ENCODE results near the gene CCNA2. TPM values are rescaled to one million over a fixed set of nuclear protein-coding genes. Genes with fewer than 3 reads are reported as not detected.
A peak's percentile ranks its signal among the peaks of the same experiment; 100 is the strongest.

CCNA2 gene
- 0.79 and 1.4 TPM in 2 replicates for total RNA-seq

DNA sequence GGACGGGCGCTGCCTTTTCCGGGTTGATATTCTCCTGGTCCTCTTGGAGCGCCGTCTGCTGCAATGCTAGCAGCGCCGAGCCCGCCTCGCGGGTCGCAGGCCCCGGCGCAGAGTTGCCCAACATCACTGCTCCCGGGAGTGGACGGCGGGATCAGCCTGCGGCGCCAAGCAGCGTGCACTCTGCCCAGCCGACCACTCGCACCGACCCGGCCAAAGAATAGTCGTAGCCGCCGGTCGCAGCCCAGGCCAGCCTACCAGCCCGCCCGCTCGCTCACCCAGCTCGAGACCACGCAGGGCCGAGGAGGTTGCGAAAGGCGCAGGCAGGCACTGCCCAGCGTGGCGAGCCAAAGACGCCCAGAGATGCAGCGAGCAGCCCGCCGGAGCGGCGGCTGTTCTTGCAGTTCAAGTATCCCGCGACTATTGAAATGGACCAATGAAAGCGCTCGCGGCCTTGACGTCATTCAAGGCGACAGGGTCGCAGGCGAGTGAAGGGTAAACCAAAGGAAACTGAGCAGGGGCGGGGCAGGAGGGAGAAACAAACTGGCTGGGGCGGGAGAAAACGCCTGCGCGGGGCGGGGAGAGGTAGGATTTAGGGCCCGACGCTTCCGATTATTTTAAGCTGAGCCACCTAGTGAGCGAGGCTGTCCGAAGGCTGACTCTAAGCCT lies at the start of gene CCNA2:
TSS of gene CCNA2 (minus strand) at position 379 of the 666 bp plus-strand sequence. CDS start at position 124, 255 bp downstream.
- DNase-seq (ENCODE audit: low read depth): peak; percentile 93
- no peaks in the 10 kb centered on the region for H3K27me3 ChIP-seq (ENCODE audit: control insufficient read depth, insufficient read depth, low read length)
- H3K4me3 ChIP-seq (ENCODE audit: low read depth, low read length): peak within 1 kb of the TSS; percentile 66
- peaks cover 2% of the 10 kb centered on the region for H3K36me3 ChIP-seq (ENCODE audit: control insufficient read depth, insufficient read depth, low read length)
- TF ChIP-seq, protein P1, sequence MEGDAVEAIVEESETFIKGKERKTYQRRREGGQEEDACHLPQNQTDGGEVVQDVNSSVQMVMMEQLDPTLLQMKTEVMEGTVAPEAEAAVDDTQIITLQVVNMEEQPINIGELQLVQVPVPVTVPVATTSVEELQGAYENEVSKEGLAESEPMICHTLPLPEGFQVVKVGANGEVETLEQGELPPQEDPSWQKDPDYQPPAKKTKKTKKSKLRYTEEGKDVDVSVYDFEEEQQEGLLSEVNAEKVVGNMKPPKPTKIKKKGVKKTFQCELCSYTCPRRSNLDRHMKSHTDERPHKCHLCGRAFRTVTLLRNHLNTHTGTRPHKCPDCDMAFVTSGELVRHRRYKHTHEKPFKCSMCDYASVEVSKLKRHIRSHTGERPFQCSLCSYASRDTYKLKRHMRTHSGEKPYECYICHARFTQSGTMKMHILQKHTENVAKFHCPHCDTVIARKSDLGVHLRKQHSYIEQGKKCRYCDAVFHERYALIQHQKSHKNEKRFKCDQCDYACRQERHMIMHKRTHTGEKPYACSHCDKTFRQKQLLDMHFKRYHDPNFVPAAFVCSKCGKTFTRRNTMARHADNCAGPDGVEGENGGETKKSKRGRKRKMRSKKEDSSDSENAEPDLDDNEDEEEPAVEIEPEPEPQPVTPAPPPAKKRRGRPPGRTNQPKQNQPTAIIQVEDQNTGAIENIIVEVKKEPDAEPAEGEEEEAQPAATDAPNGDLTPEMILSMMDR (IDR thresholded peaks at IDR 0.05; ENCODE audit: insufficient read depth, low read length, severe bottlenecking): no peak
- no peak for FAIRE-seq

GRCh38 chr4:121869841-121870822 lies 46.4 kb upstream of the CCNA2 start, which contains the start of gene BBS7:
BBS7 (minus strand) TSS chr4:121870474; CDS start chr4:121870313, 161 bp downstream.
- peaks cover 1% of the 10 kb centered on the region for H3K36me3 ChIP-seq (ENCODE audit: control insufficient read depth, insufficient read depth, low read length)
- no peak for FAIRE-seq
- DNase-seq (ENCODE audit: low read depth): peak; percentile 90
- TF ChIP-seq, protein P1 (IDR thresholded peaks at IDR 0.05; ENCODE audit: insufficient read depth, low read length, severe bottlenecking): no peak
- no peaks in the 10 kb centered on the region for H3K27me3 ChIP-seq (ENCODE audit: control insufficient read depth, insufficient read depth, low read length)
- peak within 1 kb of the TSS; percentile 82 for H3K4me3 ChIP-seq (ENCODE audit: low read depth, low read length)

GRCh38 chr4:121863799-121864198 lies 40.1 kb upstream of the CCNA2 start:
- Histone ChIP-seq H3K36me3 (ENCODE audit: control insufficient read depth, insufficient read depth, low read length) (peaks cover 4% of the 10 kb centered on the region), H3K27me3 (ENCODE audit: control insufficient read depth, insufficient read depth, low read length) (no peaks in the 10 kb centered on the region), H3K4me3 (ENCODE audit: low read depth, low read length) (no peak overlapping the region)
- TF ChIP-seq, protein P1 (IDR thresholded peaks at IDR 0.05; ENCODE audit: insufficient read depth, low read length, severe bottlenecking): no peak
- FAIRE-seq (no peak), DNase-seq (ENCODE audit: low read depth) (no peak)

GRCh38 chr4:121861426-121861825 lies 37.7 kb upstream of the CCNA2 start:
- no peak for FAIRE-seq
- Histone ChIP-seq H3K36me3 (ENCODE audit: control insufficient read depth, insufficient read depth, low read length) (peaks cover 6% of the 10 kb centered on the region), H3K4me3 (ENCODE audit: low read depth, low read length) (no peak overlapping the region), H3K27me3 (ENCODE audit: control insufficient read depth, insufficient read depth, low read length) (no peaks in the 10 kb centered on the region)
- DNase-seq (ENCODE audit: low read depth): no peak
- TF ChIP-seq, protein P1 (IDR thresholded peaks at IDR 0.05; ENCODE audit: insufficient read depth, low read length, severe bottlenecking): no peak

GRCh38 chr4:121860121-121860520 lies 36.4 kb upstream of the CCNA2 start:
- FAIRE-seq (no peak), DNase-seq (ENCODE audit: low read depth) (no peak)
- Histone ChIP-seq H3K4me3 (ENCODE audit: low read depth, low read length) (no peak overlapping the region), H3K27me3 (ENCODE audit: control insufficient read depth, insufficient read depth, low read length) (no peaks in the 10 kb centered on the region), H3K36me3 (ENCODE audit: control insufficient read depth, insufficient read depth, low read length) (peaks cover 5% of the 10 kb centered on the region)
- TF ChIP-seq, protein P1 (IDR thresholded peaks at IDR 0.05; ENCODE audit: insufficient read depth, low read length, severe bottlenecking): no peak

Data from bronchial epithelial cell (primary cell).